Hippocampal formation (tissue), 2 donors: ENCODE measurements around the gene SNRPA1.

Experiments used
- DNase-seq, 2 donors: peaks; one replicate each; lab custom pipeline; 2025; lab: John Stamatoyannopoulos, UW

SNRPA1 gene

GRCh38 chr15:101242160-101242998, 52.7 kb downstream of the SNRPA1 start:
- no peak for DNase-seq

DNA sequence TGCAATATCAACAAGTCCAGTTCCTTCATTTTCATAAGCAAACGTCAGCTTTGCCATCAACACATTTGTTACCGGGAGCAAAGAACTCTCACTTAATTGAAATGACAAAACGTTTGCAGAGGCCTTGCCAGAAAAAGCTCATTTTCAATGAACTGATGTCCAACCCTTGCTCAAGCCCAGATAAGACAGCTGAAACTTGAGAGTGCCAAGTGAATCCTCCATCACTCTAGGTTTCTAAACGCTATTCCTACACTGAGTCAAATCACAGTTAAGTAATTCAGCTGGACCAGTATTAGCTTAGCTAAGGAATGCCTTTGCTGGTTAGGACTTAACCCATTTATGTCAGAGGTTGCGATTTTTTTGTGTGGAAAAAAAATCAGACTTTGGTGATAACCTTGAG, 54.7 kb downstream of the SNRPA1 start:
- DNase-seq: no peak

DNA sequence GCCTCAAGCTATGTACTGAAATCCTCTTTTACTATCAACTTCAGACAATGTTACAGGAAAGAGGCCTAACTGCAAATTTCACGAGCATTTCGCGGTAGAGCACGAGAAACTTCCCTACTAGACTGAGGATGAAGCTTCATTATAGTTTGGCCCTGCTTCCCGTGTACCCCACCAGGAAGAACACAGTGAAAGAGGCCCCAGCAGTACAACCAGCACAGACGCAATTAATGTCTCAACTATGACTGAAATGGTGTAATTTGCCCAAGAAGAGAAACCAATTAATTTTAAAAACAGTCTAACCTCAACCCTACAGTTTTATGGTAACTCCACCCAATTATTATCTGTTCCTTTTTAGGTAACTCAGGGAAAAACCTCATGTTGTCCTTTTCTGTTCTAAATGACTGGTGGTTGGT, 55.3 kb downstream of the SNRPA1 start:
- no peak for DNase-seq

- no peak for DNase-seq
These were observed 57.8 kb downstream of the SNRPA1 start for GRCh38 chr15:101237251-101237650.

DNA sequence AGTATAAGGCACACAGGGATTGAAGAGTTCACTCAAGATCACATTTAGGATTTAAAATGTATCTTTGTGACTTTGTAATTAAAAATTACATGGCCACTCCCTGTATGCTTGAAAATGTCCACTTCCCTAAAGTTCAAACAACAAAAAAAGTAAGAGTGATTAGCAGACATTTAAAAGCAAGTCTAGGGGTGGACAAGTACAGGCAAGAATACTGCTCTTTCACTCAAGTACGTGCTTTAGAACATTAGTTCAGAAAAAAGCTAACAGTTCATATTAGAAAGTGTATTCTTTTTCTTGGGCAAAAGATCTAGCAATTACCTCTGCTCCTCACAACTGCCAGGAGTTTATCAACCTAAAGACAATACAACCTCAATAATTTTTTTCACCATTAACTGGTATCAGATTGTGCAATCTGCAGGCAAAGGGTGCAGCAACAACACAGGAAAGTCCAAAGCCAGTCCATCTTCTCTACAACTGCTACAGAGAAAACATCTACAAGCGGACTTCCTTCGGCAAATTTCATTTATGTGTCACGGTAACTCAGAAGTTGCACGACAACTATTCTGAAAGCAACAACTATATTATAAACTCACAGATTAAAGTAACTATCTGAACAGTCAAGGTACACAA, 61.3 kb downstream of the SNRPA1 start:
- no peak for DNase-seq

DNA sequence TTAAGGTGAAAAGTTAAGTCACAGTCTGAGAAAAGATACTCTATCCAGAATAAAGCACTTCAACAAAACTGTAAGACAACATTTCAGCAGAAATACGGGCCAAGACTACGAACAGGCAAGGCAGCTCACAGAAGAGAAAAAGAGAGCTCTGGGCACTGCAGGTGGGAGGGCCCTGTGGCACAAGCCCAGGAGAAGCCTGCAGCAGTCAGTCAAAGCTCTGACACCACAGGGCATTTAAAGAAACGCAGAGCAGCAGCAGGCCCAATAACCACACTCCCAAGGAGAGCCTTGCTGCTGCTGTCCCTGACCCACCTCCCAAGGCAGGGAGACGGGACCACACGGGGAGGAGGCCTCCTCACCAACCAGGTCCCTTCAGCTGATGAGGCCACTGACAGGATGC, 62.4 kb downstream of the SNRPA1 start:
- no peak for DNase-seq
